OCI-LY1 (cell line): ENCODE results near the gene RAD21L1.

ENCODE experiments used
- H2AFZ ChIP-seq: fragments of 200-600 bp; sonication (generic), shearing (Covaris generic); 2 replicates; pipeline ENCODE4 v1.6.0; 2014; ENCODE audit warnings: antibody characterized with exemption, mild to moderate bottlenecking, low read length
- H3F3A ChIP-seq: fragments of 200-600 bp; sonication (generic), shearing (Covaris generic); 2 replicates; pipeline ENCODE4 v1.6.0; 2014; ENCODE audit warnings: mild to moderate bottlenecking, antibody characterized with exemption, low read length, moderate library complexity; ENCODE audit not compliant: insufficient read depth
- H3K27ac ChIP-seq: fragments of 200-600 bp; sonication (generic); 2 replicates; pipeline ENCODE4 v1.5.1; 2014; ENCODE audit warnings: low read length, mixed run types, mild to moderate bottlenecking, low read depth; ENCODE audit not compliant: poor library complexity, severe bottlenecking
- H3K27me3 ChIP-seq: fragments of 200-600 bp; sonication (generic); 2 replicates; pipeline ENCODE4 v1.6.0; 2014; ENCODE audit warnings: antibody characterized with exemption, mild to moderate bottlenecking, low read length, moderate library complexity; ENCODE audit not compliant: insufficient read depth
- H3K36me3 ChIP-seq: fragments of 200-600 bp; sonication (generic); 2 replicates; pipeline ENCODE4 v1.6.1; 2014; ENCODE audit warnings: mild to moderate bottlenecking, antibody characterized with exemption, low read length, moderate library complexity, mixed read lengths; ENCODE audit not compliant: insufficient read depth
- H3K4me1 ChIP-seq: fragments of 200-600 bp; sonication (generic); 2 replicates; pipeline ENCODE4 v1.5.1; 2014; ENCODE audit warnings: mild to moderate bottlenecking, low read length, moderate library complexity; ENCODE audit not compliant: insufficient read depth, severe bottlenecking
- H3K4me2 ChIP-seq: fragments of 200-600 bp; sonication (generic), shearing (Covaris generic); 2 replicates; pipeline ENCODE4 v1.6.1; 2014; ENCODE audit warnings: low read length
- H3K4me3 ChIP-seq: fragments of 200-600 bp; sonication (generic); 2 replicates; pipeline ENCODE4 v1.5.1; 2014; ENCODE audit warnings: low read length, low read depth, mild to moderate bottlenecking, mixed read lengths; ENCODE audit not compliant: poor library complexity, severe bottlenecking
- H3K79me2 ChIP-seq: fragments of 200-600 bp; shearing (Covaris generic); 2 replicates; pipeline ENCODE4 v1.6.1; 2016; ENCODE audit warnings: mixed run types, low read length, mixed read lengths; ENCODE audit not compliant: insufficient read depth
- H3K9ac ChIP-seq: fragments of 200-600 bp; sonication (generic), shearing (Covaris generic); 2 replicates; pipeline ENCODE4 v1.6.1; 2014; ENCODE audit warnings: mild to moderate bottlenecking, low read length, mixed read lengths
- H3K9me2 ChIP-seq: fragments of 200-600 bp; sonication (generic), shearing (Covaris generic); 2 replicates; pipeline ENCODE4 v1.6.1; 2014; ENCODE audit warnings: low read depth, mild to moderate bottlenecking, low read length, mixed read lengths
- H3K9me3 ChIP-seq: fragments of 200-600 bp; shearing (Covaris generic); 2 replicates; pipeline ENCODE4 v1.6.1; 2014; ENCODE audit warnings: low read length, mixed read lengths
- H4K20me1 ChIP-seq: fragments of 200-600 bp; sonication (generic), shearing (Covaris generic); 2 replicates; pipeline ENCODE4 v1.6.0; 2016; ENCODE audit warnings: mild to moderate bottlenecking, low read length; ENCODE audit not compliant: insufficient read depth
- EZH2 ChIP-seq: fragments of 200-600 bp; sonication (generic), shearing (Covaris generic); IDR thresholded peaks from 2 replicates; pipeline ENCODE4 v1.8.0; 2017; ENCODE audit warnings: borderline replicate concordance, mixed run types, mild to moderate bottlenecking, antibody characterized with exemption, low read length, moderate library complexity, mixed read lengths
- TF ChIP-seq, protein P1 (sequence below): fragments of 200-600 bp; sonication (generic), shearing (Covaris generic); IDR thresholded peaks from 2 replicates; pipeline ENCODE4 v1.5.1; 2017; ENCODE audit warnings: mild to moderate bottlenecking, antibody characterized with exemption, low read length, moderate library complexity, mixed read lengths

RAD21L1 gene

GRCh38 chr20:1280195-1281102 is 54.6 kb downstream of the RAD21L1 start:
- H3K4me1 ChIP-seq: no peaks in the 10 kb centered on the region
- H3K79me2 ChIP-seq: no peaks in the 10 kb centered on the region
- no peak overlapping the region for H3K9ac ChIP-seq
- no peak overlapping the region for H3K4me3 ChIP-seq
- no peak overlapping the region for H2AFZ ChIP-seq
- no peaks in the 10 kb centered on the region for H3K27me3 ChIP-seq
- H3F3A ChIP-seq: no peaks in the 10 kb centered on the region
- H3K36me3 ChIP-seq: no peaks in the 10 kb centered on the region
- no peak overlapping the region for H3K4me2 ChIP-seq
- H3K9me2 ChIP-seq: no peaks in the 10 kb centered on the region
- no peaks in the 10 kb centered on the region for H4K20me1 ChIP-seq
- no peak for TF ChIP-seq EZH2
- H3K9me3 ChIP-seq: no peaks in the 10 kb centered on the region
- H3K27ac ChIP-seq: no peak overlapping the region

DNA sequence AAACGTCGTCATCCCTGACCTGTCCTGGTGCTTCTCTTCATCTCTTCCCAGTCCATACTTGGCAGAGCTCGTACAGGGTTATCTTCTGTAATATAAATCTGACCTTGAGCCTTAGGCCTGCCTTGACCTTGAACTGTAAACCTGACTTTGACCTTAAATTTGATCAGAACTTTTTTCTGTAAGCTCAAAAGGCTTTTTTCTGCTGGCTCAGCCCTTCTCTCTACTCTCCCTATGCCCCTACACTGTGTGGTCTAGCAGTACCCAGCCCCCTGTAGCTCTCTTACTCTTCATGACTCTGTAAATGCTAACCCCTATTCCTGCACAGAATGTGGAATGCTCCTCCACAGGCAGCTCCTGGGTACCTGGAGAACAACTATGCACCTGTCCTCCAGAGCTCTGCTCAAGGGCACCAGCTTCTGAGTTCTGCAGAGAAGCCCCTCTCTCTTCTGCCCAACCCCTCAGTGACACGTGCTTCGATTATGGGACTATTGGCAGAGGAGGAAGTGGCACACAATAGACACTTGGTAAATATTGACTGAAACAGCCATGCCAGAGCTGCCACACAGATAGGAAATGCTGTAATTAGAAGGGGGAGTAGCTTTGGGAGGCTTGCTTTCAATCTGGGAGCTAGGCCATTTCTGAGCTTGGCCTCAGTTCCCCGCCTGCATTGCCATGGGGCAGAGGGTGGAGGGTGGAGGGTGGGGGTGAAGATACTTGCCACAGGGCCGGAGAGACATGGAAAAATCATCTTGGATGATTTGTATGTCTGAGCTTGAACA is 55.6 kb downstream of the RAD21L1 start:
- no peak overlapping the region for H3K4me2 ChIP-seq
- no peaks in the 10 kb centered on the region for H4K20me1 ChIP-seq
- H3K36me3 ChIP-seq: no peaks in the 10 kb centered on the region
- no peak overlapping the region for H3K4me3 ChIP-seq
- no peaks in the 10 kb centered on the region for H3K9me3 ChIP-seq
- H3F3A ChIP-seq: no peaks in the 10 kb centered on the region
- H3K9me2 ChIP-seq: no peaks in the 10 kb centered on the region
- no peaks in the 10 kb centered on the region for H3K4me1 ChIP-seq
- no peaks in the 10 kb centered on the region for H3K79me2 ChIP-seq
- TF ChIP-seq EZH2: no peak
- H2AFZ ChIP-seq: no peak overlapping the region
- no peaks in the 10 kb centered on the region for H3K27me3 ChIP-seq
- no peak overlapping the region for H3K9ac ChIP-seq
- H3K27ac ChIP-seq: no peak overlapping the region

DNA sequence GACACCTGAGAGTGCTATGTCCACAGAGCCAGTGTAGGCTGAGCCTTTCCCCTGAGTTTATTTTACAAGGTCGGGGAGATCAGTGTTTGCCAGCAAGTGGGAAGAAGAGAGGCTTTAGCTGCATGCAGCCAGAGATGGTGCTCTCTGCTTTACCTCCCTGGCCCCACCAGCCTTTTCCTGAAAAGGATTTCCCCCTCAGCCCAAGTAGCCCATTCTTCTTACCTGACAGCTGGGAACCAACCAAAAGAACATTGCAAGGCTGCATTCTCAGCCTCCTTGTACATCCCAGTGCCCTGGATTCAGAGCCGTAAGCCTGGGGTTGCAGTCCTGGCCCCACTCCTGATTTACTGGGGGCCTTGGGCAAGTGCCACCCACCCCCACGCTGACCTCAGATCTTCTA is 57.1 kb downstream of the RAD21L1 start:
- TF ChIP-seq EZH2: no peak
- TF ChIP-seq, protein P1, sequence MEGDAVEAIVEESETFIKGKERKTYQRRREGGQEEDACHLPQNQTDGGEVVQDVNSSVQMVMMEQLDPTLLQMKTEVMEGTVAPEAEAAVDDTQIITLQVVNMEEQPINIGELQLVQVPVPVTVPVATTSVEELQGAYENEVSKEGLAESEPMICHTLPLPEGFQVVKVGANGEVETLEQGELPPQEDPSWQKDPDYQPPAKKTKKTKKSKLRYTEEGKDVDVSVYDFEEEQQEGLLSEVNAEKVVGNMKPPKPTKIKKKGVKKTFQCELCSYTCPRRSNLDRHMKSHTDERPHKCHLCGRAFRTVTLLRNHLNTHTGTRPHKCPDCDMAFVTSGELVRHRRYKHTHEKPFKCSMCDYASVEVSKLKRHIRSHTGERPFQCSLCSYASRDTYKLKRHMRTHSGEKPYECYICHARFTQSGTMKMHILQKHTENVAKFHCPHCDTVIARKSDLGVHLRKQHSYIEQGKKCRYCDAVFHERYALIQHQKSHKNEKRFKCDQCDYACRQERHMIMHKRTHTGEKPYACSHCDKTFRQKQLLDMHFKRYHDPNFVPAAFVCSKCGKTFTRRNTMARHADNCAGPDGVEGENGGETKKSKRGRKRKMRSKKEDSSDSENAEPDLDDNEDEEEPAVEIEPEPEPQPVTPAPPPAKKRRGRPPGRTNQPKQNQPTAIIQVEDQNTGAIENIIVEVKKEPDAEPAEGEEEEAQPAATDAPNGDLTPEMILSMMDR: no peak
- Histone ChIP-seq H4K20me1 (no peaks in the 10 kb centered on the region), H3K4me3 (no peak overlapping the region), H3K9me2 (no peaks in the 10 kb centered on the region), H2AFZ (no peak overlapping the region), H3K4me1 (no peaks in the 10 kb centered on the region), H3K27ac (no peak overlapping the region), H3K9me3 (no peaks in the 10 kb centered on the region), H3K27me3 (no peaks in the 10 kb centered on the region), H3K36me3 (no peaks in the 10 kb centered on the region), H3K79me2 (no peaks in the 10 kb centered on the region), H3K9ac (no peak overlapping the region), H3K4me2 (no peak overlapping the region), H3F3A (no peaks in the 10 kb centered on the region)
